CD4-positive, alpha-beta T cell treated with Interleukin-4 for 1 hour (primary cell): ENCODE results near the gene DENND2A.
"Not testable (repeated sequence)": the region's sequence is repeated elsewhere in the genome, so short reads cannot be mapped to it uniquely, and the experiment has no call there.

Source experiments
- DNase-seq, 2 donors: peaks; one replicate each; pipeline ENCODE4 v3.0.0-alpha.2; 2020 to 2022

DENND2A gene

DNA sequence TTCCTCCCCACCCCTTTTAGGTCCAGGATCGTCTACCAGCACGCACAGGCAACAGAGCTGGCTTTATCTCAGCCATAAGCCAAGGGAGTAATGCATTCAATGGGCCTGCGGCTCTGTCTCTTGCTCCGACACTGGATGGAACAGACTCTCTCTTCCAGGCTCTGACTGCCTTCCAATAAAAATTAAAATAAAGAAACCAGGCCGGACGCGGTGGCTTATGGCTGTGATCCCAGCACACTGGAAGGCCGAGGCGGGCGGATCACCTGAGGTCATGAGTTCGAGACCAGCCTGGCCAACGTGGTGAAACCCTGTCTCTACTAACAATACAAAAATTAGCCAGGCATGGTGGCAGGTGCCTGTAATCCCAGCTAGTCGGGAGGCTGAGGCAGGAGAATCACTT, 4.1 kb upstream of the DENND2A start:
- not testable (repeated sequence) for DNase-seq

DNA sequence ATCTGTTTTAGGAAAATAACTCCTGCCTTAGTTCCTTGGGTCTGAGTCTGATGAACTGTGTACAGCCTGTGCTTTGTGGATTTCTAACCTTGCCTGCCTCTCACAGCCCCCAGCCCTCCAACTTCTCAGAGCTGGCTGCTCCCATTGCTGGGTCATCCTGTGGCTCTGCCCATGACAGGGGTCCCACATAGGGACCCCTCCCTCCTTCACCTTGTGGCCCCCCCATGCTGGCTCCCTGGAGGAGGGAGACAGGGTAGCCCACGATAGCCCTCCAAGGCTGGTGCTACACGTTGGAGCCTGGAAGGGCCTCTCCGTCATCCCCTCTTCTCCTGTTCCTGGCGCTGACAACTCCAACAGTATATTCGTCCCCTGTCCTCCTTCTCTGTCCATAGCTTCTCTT, 2.8 kb upstream of the DENND2A start:
- DNase-seq = no peak

DNA sequence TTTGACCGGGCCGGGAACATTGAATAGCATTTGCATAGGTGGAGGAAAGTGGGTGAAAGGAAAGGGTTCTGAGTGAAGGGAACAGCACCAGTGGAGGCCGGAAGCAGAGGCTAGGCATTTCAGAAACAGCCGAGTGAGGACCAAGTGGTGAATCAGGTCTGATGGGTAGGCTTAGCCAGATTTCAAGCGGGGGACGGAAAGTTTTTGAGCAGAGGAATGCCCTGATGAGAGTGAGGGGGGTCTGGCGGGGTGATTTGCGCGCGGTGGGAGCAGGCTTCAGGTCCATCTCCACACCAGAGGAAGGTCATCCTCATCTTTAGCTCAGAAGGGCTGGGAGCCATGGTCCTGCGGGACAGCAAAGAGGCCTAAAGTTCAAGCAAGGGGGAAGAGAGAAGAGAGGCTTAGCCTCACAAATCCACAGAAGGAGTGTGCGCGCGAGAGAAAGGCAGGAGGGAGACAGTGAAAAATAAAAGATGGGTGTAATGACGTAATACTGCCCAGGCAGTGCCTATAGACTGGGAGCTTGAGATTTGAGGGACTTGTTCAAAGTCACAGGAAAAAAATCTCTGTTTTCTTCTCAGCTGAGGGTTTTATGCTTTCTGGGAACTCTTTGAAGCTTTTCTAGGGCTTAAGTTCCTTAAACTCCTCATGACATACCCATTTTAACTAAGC, 1.0 kb upstream of the DENND2A start:
- DNase-seq = no peak

DNA sequence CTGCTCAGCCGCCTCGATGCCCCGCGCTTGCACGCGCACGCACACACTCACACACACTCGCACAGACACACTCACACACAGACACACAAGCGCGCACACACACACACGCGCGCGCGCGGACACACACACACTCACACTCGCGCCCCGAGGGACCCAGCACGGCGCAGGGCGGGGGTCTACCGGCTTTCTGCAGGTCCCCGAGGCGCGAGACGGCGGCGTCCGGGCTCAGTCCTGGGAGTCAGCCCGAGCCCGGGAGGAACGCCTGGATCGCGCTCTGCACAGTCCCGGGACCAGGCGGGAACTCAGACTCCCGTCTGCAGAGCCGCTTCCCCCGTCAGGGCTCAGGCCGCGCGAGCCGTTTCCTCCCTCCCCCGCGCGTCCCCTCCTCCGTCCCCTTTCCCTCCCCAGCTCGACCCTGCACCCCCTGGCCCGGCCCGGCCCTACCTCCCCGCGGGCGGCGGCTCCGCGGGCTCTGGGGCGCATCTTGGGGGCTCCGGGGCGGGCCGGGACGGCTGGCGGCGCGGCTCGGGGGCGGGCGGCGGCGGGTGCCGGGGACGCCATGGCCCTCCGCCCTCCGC, 464 bp downstream of the DENND2A start:
- DNase-seq = no peak

DNA sequence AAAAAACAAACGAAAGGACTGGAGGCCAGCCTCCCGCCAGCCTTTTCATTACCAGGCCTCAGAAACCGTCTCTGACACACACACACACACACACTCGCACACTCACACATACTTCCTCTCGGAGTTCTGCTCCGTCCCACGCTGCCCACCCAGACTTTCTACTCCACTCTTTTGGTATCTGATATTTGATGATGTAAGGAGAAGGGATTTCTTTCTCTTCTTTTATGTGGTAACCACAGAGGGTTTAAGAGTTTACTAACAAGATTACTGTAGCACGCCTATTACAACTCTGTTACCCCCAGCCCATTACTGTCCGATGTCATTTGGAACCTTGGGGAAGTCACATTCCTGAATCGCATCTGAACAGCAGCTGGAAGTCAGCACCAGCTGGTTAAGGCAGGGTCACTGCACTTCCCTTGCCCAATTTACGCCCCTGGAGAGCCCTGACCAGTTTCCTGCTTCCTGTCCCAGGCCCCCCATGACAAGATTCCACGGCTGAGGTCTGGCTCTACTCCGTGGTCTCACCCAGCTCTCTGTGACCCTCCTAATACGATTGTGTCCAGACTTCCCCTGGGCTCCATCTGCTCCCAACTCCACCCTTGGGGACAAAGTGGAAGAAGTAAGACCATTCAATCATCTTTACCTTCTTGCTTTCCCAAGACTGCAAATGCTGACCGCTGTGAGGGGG, 1.1 kb downstream of the DENND2A start:
- DNase-seq = no peak

DNA sequence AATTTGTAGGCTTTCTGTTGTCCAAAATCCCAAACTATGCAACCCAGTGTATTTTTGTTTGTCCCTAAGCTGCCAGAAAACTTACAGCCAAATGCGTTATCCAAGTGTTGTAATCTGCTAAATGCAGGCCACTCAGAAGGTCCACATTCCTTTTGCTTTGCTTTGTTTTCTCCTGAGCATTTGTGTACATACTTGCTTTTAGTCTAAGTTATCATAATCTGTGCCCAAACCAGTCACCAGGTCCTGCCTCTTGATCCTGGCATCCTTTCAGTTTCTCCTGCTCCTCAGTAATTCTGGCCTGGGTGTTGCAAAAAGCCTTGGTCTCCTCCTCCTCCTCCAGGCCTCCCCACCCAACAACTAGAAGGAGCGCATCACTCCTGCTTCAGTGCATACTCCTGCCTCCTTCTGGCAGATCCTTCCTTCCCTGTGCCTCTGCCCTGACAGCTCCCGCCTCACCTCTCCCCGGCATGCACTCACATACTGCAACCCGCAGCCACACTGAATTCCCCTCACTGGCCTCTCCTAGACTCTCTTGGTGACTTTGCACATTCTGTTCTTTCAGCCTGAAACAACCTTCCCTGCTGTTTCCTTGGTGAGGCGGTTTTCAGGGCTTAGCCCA, 2.3 kb downstream of the DENND2A start:
- no peak for DNase-seq

DNA sequence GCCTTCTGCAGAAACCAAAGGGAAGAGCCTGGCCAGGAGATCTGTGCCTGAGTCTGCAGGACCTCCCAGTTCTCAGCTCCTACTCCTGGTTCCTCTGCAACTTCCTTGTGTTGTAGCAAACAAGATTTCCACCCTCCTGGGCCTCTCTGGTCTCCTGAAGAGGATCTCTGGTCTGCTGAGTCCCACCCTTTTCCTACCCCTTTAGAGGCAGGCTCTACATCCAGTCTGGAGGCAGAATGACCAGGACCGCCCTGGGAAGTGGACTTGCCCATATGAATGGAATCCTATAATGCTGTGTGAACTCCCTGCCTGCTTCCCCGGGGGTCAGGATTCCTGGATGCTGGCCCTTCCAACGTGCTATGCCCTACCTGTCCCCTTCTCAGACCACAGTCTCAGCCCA, 3.2 kb downstream of the DENND2A start:
- no peak for DNase-seq

DNA sequence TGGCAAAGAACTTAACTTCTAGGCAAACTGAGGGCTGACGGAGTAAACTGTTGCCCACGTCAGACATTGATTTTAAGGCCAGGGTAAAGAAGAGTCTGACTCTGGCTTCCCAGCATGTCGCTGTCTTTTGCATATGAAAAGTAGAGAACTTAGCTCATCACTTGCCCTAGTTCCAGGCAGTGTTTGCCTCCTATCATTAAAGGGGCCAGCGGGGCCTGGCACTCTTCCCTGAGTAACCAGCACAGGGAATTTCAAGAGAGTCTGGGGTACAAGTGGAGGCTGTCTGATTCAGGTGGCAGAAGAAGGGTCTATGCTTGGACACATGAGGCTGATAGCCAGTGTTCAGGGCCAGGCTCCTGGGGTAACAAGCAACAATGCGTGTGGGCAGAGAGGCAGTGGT, 4.8 kb downstream of the DENND2A start:
- DNase-seq = no peak

DNA sequence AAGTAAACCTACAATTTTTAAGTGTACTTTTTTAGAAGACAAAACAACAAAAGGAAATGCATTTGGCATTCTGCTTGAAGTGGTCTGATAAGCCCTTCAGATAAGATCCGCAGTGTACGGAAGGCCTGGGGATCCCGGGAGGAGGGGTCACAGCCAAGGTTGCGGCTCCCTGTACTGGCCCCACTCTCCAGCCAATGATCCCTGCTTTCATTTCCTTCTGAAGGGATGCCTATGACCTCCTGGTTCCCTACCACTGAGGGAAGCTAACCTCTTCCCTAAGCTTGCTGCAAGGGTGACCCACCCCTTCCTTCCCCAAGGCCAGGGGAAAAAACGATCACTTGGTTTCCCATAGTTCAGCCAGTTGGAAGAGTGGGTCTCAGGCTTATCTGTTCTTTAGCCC, 5.3 kb downstream of the DENND2A start:
- no peak for DNase-seq

DNA sequence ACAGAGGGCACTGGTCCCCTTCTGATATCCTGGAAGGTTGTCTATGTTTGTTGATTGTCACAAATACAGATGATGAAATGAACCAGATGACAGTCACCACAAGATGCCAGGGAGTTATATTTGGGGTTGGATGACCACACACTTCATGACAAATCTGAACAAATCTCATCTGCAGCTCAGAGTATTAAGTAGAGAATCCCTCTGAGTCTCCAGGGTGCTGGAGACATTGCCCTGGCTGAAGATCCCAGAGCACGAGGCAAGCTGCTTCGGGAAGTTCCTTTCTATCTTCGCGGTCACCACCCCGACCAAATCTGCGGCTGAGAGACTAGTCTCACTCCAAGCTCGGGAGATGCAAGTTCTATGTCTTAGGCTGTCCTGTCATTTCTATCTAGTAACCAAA, 9.0 kb downstream of the DENND2A start:
- DNase-seq = no peak

DNA sequence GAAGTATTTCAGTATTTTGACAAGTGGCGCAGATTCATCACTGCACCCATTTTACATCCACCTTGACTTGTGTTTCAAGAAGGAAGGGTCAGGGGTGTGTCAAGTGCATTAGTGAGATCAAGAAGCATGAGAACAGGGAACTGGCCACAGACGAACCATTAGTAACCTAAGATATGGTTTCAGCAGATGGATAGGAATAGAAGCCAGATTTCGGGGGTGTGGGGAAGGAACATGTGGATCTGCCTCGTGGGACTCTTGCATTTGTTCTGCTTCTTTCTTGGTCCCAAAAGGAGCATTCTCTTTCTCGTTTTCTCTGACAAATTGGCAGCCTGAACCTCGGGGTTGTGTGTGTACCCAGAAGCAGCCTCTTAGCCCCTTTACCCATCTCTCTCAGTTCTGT, 9.6 kb downstream of the DENND2A start:
- DNase-seq = no peak

DNA sequence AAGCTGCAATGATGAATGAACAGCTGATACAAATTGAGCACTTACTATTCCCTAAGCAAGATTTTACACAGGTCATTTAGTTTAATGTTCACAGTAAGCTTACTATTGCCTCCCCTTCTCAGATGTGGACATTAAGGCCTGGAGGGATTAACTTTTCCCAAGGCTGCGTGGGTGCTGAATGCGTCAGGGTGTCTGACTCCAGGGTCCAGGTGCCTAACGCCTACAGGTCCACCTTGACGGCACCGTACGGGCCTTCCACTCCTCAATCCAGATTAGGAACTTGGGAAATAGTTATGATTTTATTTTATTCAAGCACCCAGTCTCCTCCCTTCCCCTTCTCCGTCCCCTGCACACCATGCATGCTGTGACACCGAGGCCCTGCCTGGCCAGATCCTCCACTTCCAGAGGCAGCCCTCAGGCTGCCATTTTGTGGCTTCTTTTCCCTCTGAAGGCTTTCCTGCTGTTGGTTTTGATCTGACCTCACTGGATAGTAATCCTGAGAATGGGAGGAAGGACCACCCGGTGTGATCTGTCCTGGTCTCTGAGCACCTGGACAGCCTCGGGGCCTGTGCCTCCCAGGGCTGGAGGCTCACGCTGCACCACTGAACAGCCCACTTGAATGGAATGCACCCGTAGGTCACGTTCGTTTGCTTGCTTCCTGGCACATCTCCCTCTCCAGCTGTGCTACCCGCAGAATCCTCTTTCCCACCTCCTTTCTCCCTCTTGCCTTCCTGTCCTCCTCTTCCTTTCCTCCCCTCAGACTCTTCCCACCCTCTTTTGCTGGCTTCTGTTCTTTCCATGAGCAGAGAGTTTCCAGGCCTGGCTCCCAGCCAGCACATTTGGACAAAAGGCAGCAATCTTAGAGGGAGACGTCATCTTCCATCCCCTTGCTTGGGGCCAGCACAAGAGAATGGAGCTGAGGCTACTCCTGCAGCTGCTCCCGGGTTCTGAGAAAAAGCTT, 14.4 kb downstream of the DENND2A start:
- no peak for DNase-seq

DNA sequence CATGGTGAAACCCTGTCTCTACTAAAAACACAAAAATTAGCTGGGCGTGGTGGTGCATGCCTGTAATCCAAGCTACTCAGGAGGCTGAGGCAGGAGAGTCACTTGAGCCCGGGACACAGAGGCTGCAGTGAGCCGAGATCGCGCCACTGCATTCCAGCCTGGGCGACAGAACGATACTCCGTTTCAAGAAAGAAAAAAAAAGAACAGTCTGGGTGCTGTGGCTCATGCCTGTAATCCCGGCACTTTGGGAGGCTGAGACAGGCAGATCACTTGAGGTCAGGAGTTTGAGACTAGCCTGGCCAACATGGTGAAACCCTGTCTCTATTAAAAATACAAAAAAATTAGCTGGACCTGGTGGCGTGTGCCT, 15.4 kb downstream of the DENND2A start:
- DNase-seq = not testable (repeated sequence)

DNA sequence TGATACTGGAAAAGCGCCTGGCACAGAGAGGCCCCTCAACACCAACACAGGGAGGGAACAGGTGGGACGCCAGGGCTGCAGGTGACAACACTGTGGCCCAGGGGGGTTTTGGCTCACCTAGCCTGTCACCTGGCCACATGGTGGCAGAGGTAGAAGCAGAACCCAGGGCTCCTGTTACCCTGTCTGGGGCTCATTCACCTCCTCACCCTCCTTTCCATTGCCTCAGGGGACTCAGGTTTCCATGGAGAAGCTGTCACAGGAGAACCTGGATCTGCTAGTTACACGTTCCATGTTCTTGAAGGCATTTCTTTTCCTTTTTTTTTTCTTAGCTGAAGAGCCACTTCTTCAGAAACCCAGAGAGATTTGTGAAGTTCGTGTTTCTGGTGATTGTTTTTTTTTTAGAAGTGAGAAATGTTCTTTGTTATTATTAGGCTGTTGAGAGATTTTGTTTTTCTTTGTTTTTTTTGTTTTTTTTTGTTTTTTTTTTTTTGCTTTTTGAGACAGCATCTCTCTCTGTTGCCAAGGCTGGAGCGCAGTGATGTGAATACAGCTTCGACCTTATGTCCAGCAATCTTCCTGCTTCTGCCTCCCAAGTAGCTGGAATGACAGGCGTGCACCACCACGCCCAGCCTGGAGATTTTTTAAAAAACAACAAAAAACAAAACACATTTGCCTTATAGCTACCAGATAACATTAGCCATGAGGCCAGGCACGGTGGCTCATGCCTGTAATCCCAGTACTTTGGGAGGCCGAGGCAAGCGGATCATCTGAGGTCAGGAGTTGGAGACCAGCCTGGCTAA, 16.0 kb downstream of the DENND2A start:
- no peak for DNase-seq

DNA sequence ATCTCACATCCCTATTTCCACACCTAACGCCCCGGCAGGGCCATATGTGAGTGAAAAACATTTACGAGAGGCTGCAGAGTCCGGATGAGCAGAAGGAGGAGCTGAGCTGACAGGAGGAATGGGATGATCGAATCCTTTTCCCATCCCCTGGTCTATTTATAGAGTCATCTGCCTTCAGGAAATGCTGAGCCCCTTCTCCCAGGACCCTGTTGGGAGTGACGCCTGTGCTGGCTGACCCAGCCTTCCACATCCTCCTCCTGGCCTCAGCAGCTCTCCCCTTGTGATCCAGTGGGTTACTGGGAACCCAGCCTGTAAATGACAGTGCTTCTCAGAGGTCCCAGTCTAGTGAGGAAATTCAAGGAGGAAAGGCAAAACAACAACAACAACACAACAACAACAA, 16.6 kb downstream of the DENND2A start:
- no peak for DNase-seq

DNA sequence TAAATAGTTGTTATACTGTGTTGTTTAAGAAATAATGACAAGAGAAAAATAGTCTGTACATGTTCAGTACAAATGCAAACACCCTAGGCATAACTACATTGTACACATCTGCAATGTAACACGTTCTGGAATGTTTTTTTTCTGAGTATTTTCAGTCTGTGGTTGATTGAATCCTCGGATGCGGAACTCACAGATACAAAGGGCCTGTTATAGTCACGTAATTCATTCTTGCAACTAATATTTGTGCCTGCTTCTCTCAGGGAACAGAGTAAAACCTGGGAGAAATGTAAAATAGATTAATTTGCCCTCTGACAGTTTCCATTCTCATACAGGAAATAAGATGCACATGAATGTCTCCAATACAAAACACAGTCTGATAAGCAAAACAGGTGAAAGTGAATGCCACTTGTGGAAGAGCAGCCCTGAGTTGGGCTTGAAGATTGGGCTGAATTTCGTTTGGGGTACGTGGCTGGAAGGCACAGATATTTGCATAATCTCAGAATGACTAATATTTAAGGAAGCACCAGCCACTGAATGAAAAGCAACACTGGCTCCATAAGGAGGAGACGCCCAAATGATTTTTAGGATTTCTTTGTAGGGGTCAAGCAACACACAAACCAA, 19.1 kb downstream of the DENND2A start:
- DNase-seq = no peak

DNA sequence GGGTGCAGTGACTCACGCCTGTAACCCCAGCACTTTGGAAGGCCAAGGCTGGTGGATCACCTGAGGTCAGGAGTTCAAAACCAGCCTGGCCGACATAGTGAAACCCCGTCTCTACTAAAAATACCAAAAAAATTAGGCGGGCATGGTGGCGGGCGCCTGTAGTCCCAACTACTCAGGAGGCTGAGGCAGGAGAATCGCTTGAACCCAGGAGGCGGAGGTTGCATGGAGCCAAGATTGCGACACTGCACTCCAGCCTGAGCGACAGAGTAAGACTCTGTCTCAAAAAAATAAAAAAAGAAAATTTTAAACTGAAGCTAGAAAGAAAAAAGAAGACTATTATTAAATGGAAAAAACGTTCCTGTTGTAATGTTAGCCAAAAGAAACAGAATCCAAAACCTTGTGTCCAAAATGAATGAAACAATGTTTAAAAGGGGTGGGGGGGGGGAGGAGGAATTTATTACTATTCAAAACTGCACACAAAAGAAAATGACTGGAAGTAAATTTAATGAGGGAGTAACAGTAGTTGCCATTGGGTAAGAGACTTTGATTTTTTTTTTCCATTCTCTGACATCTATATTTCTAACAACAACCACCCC, 20.6 kb downstream of the DENND2A start:
- not testable (repeated sequence) for DNase-seq

DNA sequence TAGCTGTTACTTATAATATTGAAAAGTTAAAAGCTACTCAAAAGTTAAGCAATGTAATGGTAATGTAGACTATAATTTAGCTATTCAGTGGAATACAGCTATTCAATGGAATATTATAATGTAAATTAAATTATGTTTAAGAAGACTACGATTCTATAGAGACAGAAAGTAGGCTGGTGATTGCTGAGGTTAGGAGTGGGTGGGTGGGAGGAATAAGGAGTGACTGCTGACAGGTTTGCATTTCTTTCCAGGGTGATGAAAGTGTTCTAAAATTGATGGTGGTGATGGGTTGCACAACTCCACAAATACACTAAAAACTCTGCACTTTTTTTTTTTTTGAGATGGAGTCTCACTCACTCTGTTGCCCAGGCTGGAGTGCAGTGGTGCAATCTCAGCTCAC, 21.4 kb downstream of the DENND2A start:
- DNase-seq = no peak

DNA sequence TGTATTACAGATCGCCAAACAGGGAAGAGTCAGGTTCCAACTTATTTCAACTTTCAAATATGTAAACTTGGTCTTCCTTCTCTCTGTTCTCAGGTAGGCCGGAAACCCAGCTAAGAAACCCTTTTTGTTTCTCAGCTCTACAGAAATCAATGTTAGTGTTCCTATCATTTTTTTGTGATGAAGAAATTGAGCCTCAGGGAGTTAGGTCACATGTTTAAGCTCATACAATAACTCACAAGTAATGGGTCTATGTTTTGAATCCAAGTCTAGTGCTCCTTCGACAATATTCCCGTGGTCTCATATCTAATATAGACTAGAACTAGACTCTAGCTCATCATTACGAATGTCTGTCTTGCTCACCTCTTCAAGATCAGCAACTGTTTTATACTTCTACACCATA, 22.3 kb downstream of the DENND2A start:
- DNase-seq = no peak

DNA sequence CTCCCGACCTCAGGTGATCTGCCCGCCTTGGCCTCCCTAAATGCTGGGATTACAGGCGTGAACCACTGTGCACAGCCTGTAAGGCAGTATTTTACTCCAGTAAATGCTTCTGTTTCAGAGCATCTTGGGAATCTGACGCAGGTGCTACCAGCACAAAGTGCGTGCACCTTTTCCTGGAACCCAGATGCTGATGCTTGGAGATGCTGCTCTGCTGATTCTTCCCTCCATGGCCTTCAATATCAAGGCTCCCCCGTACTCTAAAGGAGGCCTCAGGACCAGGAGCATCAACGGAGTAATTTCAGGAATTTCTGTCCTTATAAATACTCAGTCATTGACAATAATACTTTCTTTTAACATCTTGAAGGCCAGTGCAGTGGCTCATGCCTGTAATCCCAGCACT, 23.5 kb downstream of the DENND2A start:
- DNase-seq = no peak

DNA sequence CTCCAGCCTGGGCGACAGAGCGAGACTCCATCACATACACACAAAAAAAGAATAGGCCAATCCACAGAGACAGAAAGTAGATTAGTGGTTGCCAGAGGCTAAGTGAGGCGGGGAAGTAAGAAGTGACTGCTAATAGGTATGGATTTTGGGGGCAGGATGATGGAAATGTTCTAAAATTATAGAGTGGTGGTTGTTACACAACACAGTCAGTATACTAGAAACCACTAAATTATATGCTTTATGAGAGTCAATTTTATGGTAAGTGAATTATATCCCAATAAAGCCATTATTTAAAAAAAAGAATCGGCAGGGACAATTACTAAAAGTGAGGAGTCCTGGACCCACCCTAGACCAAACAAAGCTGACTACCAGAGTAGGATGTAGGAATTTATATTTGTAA, 24.3 kb downstream of the DENND2A start:
- no peak for DNase-seq
